Bronchial epithelial cell (primary cell): ENCODE data around the gene CHAF1A. TPM values are rescaled to one million over a fixed set of nuclear protein-coding genes. Genes with fewer than 3 reads are reported as not detected.

Experiments used
- DNase-seq: peaks from one replicate; pipeline ENCODE4 v3.0.0-alpha.2; 2010; ENCODE audit warnings: low read depth
- FAIRE-seq: peaks from 2 replicates; lab custom pipeline; 2011; peaks lifted over from hg19 to GRCh38; lab: Jason Lieb, UNC
- H3K27me3 ChIP-seq: 2 replicates; pipeline ENCODE4 v1.5.1; 2011; ENCODE audit warnings: low read length; ENCODE audit not compliant: control insufficient read depth, insufficient read depth
- H3K36me3 ChIP-seq: 2 replicates; pipeline ENCODE4 v1.5.1; 2011; ENCODE audit warnings: low read length; ENCODE audit not compliant: control insufficient read depth, insufficient read depth
- H3K4me3 ChIP-seq: 2 replicates; pipeline ENCODE4 v1.5.1; 2011; ENCODE audit warnings: mild to moderate bottlenecking, low read depth, low read length, control low read depth
- total RNA-seq: library from RNA; depleted of rRNA; stranded (reverse); fragments of >200 nt; gene quantifications from 2 replicates; pipeline ENCODE4 v1.2.1, GENCODE V29; 2014
- TF ChIP-seq, protein P1 (sequence below): IDR thresholded peaks from 2 replicates; pipeline ENCODE4 v1.5.1; 2011; ENCODE audit warnings: mild to moderate bottlenecking, moderate library complexity, low read length, control low read depth, inconsistent platforms; ENCODE audit not compliant: insufficient read depth, severe bottlenecking

The CHAF1A gene
- total RNA-seq, 1 donor from 2014 or later: 3.7 TPM

- FAIRE-seq (peak; percentile 83), DNase-seq (no peak)
- TF ChIP-seq, protein P1, sequence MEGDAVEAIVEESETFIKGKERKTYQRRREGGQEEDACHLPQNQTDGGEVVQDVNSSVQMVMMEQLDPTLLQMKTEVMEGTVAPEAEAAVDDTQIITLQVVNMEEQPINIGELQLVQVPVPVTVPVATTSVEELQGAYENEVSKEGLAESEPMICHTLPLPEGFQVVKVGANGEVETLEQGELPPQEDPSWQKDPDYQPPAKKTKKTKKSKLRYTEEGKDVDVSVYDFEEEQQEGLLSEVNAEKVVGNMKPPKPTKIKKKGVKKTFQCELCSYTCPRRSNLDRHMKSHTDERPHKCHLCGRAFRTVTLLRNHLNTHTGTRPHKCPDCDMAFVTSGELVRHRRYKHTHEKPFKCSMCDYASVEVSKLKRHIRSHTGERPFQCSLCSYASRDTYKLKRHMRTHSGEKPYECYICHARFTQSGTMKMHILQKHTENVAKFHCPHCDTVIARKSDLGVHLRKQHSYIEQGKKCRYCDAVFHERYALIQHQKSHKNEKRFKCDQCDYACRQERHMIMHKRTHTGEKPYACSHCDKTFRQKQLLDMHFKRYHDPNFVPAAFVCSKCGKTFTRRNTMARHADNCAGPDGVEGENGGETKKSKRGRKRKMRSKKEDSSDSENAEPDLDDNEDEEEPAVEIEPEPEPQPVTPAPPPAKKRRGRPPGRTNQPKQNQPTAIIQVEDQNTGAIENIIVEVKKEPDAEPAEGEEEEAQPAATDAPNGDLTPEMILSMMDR: no peak
- Histone ChIP-seq H3K4me3 (no peak overlapping the region), H3K36me3 (peaks cover 12% of the 10 kb centered on the region), H3K27me3 (no peaks in the 10 kb centered on the region)
Measured at GRCh38 chr19:4441994-4442818, 39.8 kb downstream of the CHAF1A start.

GRCh38 chr19:4442819-4443146 is 40.3 kb downstream of the CHAF1A start:
- TF ChIP-seq, protein P1: no peak
- no peak for FAIRE-seq
- DNase-seq: no peak
- Histone ChIP-seq H3K27me3 (no peaks in the 10 kb centered on the region), H3K36me3 (peaks cover 18% of the 10 kb centered on the region), H3K4me3 (no peak overlapping the region)

DNA sequence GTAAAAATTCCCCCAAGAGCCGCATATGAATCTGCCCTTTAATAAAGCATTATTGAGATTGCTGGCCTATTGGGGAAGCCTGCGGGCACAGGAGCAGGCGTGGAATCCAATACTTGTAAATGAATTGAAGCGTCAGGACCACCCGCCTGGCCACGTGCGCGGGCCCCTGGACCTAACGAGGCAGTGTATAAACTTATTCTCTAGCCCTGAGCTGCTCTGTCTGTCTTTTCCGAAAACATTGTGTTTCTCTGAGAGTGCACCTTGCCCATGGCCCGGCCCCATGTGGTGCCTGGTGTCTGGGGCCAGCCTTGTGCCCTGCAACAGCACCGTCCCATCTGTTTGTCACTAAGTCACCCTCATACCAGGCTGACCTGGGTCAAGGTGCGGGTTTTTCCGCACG is 40.7 kb downstream of the CHAF1A start:
- Histone ChIP-seq H3K36me3 (peaks cover 19% of the 10 kb centered on the region), H3K4me3 (no peak overlapping the region), H3K27me3 (no peaks in the 10 kb centered on the region)
- DNase-seq (no peak), FAIRE-seq (no peak)
- TF ChIP-seq, protein P1: no peak

GRCh38 chr19:4443966-4444764 is 41.7 kb downstream of the CHAF1A start:
- no peak overlapping the region for H3K4me3 ChIP-seq
- TF ChIP-seq, protein P1: no peak
- no peak for FAIRE-seq
- no peak for DNase-seq
- peaks cover 26% of the 10 kb centered on the region for H3K36me3 ChIP-seq
- no peaks in the 10 kb centered on the region for H3K27me3 ChIP-seq

GRCh38 chr19:4444765-4445741 is 42.6 kb downstream of the CHAF1A start:
- Histone ChIP-seq H3K27me3 (no peaks in the 10 kb centered on the region), H3K4me3 (no peak overlapping the region), H3K36me3 (peaks cover 31% of the 10 kb centered on the region)
- no peak for FAIRE-seq
- DNase-seq: no peak
- TF ChIP-seq, protein P1: no peak
